HEK293 (cell line): Measurements from ENCODE around the gene C1QL3.

Experiments used
- CTCF ChIA-PET: fragments of 350-600 bp; formaldehyde crosslinking; extraction: SDS; loops from one replicate; lab custom pipeline; 2021; ENCODE audit warnings: antibody characterized with exemption; lab: Yijun Ruan, JAX
- POLR2A ChIA-PET: fragments of 300-600 bp; formaldehyde crosslinking; extraction: SDS; loops from one replicate; lab custom pipeline; 2020; ENCODE audit warnings: antibody characterized with exemption, inconsistent platforms; lab: Yijun Ruan, JAX
- H3K27ac ChIP-seq: fragments of 200-500 bp; sonication (Bioruptor generic); 2 replicates; pipeline ENCODE4 v1.5.1; 2014; ENCODE audit warnings: low read depth, low read length, control low read depth, inconsistent platforms; ENCODE audit errors: extremely low read depth
- H3K36me3 ChIP-seq, 2 experiments: fragments of 200-500 bp in 1 of 2; sonication (Bioruptor generic) in 1 of 2; 1 replicate in 1 of 2; 2 replicates in 1 of 2; pipeline ENCODE4 v1.5.1; 2014 to 2017; ENCODE audit warnings: inconsistent platforms in 2 of 2, low read length in 2 of 2; ENCODE audit not compliant: control insufficient read depth in 2 of 2, insufficient read depth in 1 of 2
- H3K4me1 ChIP-seq: fragments of 200-500 bp; sonication (Bioruptor generic); 2 replicates; pipeline ENCODE4 v1.5.1; 2014; ENCODE audit warnings: mild to moderate bottlenecking, low read length, inconsistent platforms; ENCODE audit not compliant: control insufficient read depth, insufficient read depth
- H3K4me3 ChIP-seq: 2 replicates; pipeline ENCODE4 v1.5.1; 2011; ENCODE audit warnings: low read depth, mild to moderate bottlenecking, control low read depth, low read length, moderate library complexity
- H3K9me3 ChIP-seq: fragments of 200-500 bp; sonication (Bioruptor generic); 2 replicates; pipeline ENCODE4 v1.5.1; 2014; ENCODE audit warnings: low read depth, low read length, inconsistent platforms; ENCODE audit not compliant: control insufficient read depth, insufficient read depth
- KLF10 ChIP-seq: fragments of 450-650 bp; IDR thresholded peaks from 2 replicates; pipeline ENCODE4 v1.5.1; 2018; ENCODE audit warnings: missing biosample characterization, mild to moderate bottlenecking, missing genetic modification characterization
- KLF16 ChIP-seq: fragments of 450-650 bp; formaldehyde crosslinking; IDR thresholded peaks from 2 replicates; pipeline ENCODE4 v1.5.1; 2017; ENCODE audit warnings: missing biosample characterization, missing genetic modification characterization
- OSR2 ChIP-seq: fragments of 450-650 bp; formaldehyde crosslinking; IDR thresholded peaks from 2 replicates; pipeline ENCODE4 v1.5.1; 2016; ENCODE audit warnings: missing biosample characterization, missing genetic modification characterization
- PRDM6 ChIP-seq: fragments of 450-650 bp; formaldehyde crosslinking; IDR thresholded peaks from 2 replicates; pipeline ENCODE4 v1.5.1; 2017; ENCODE audit warnings: missing biosample characterization, missing genetic modification characterization
- TSHZ1 ChIP-seq: fragments of 450-650 bp; formaldehyde crosslinking; IDR thresholded peaks from 2 replicates; pipeline ENCODE4 v1.5.1; 2016; ENCODE audit warnings: missing biosample characterization, missing genetic modification characterization, borderline replicate concordance
- ZBTB26 ChIP-seq: fragments of 450-650 bp; formaldehyde crosslinking; optimal IDR thresholded peaks from 2 replicates; pipeline ENCODE3; 2016; ENCODE audit warnings: missing biosample characterization, mild to moderate bottlenecking, missing genetic modification characterization
- ZFP69B ChIP-seq: fragments of 450-650 bp; formaldehyde crosslinking; IDR thresholded peaks from 2 replicates; pipeline ENCODE4 v1.5.1; 2016; ENCODE audit warnings: missing biosample characterization, missing genetic modification characterization
- ZNF112 ChIP-seq: fragments of 450-650 bp; formaldehyde crosslinking; IDR thresholded peaks from 2 replicates; pipeline ENCODE4 v1.5.0; 2017; ENCODE audit warnings: missing biosample characterization, missing genetic modification characterization
- ZNF121 ChIP-seq: fragments of 450-650 bp; formaldehyde crosslinking; IDR thresholded peaks from 2 replicates; pipeline ENCODE4 v1.5.1; 2016; ENCODE audit warnings: missing biosample characterization, missing genetic modification characterization
- ZNF174 ChIP-seq: fragments of 450-650 bp; formaldehyde crosslinking; IDR thresholded peaks from 2 replicates; pipeline ENCODE4 v1.5.0; 2017; ENCODE audit warnings: missing biosample characterization, mild to moderate bottlenecking, missing genetic modification characterization
- ZNF239 ChIP-seq: fragments of 450-650 bp; formaldehyde crosslinking; IDR thresholded peaks from 2 replicates; pipeline ENCODE4 v1.5.1; 2016; ENCODE audit warnings: missing biosample characterization, missing genetic modification characterization
- ZNF280C ChIP-seq: fragments of 450-650 bp; formaldehyde crosslinking; IDR thresholded peaks from 2 replicates; pipeline ENCODE4 v1.5.1; 2016; ENCODE audit warnings: missing biosample characterization, missing genetic modification characterization
- ZNF37A ChIP-seq: fragments of 450-650 bp; IDR thresholded peaks from 2 replicates; pipeline ENCODE4 v1.5.1; 2018; ENCODE audit warnings: missing biosample characterization, missing genetic modification characterization
- ZNF398 ChIP-seq: fragments of 450-650 bp; formaldehyde crosslinking; IDR thresholded peaks from 2 replicates; pipeline ENCODE4 v1.5.1; 2017; ENCODE audit warnings: missing biosample characterization, missing genetic modification characterization
- ZNF514 ChIP-seq: fragments of 450-650 bp; formaldehyde crosslinking; IDR thresholded peaks from 2 replicates; pipeline ENCODE4 v1.5.1; 2016; ENCODE audit warnings: missing biosample characterization, missing genetic modification characterization
- ZNF529 ChIP-seq: fragments of 450-650 bp; formaldehyde crosslinking; IDR thresholded peaks from 2 replicates; pipeline ENCODE4 v1.5.1; 2017; ENCODE audit warnings: missing genetic modification characterization, missing biosample characterization; ENCODE audit not compliant: insufficient replicate concordance
- ZNF549 ChIP-seq: fragments of 450-650 bp; IDR thresholded peaks from 2 replicates; pipeline ENCODE4 v1.5.1; 2018; ENCODE audit warnings: missing biosample characterization, missing genetic modification characterization, mild to moderate bottlenecking, inconsistent platforms, moderate library complexity
- ZNF707 ChIP-seq: fragments of 450-650 bp; formaldehyde crosslinking; IDR thresholded peaks from 2 replicates; pipeline ENCODE4 v1.5.1; 2016; ENCODE audit warnings: missing biosample characterization, missing genetic modification characterization
- ZSCAN23 ChIP-seq: fragments of 450-650 bp; formaldehyde crosslinking; IDR thresholded peaks from 2 replicates; pipeline ENCODE4 v1.5.1; 2016; ENCODE audit warnings: missing biosample characterization, missing genetic modification characterization
- ZXDB ChIP-seq: fragments of 450-650 bp; formaldehyde crosslinking; IDR thresholded peaks from 2 replicates; pipeline ENCODE4 v1.5.1; 2016; ENCODE audit warnings: missing biosample characterization, missing genetic modification characterization

C1QL3 gene

GRCh38 chr10:16483241-16483917 is 38.3 kb downstream of the C1QL3 start:
- ChIA-PET CTCF (no interaction called here), POLR2A (no interaction called here)
- H3K9me3 ChIP-seq, result no peaks in the 10 kb centered on the region
- no peak overlapping the region for H3K4me3 ChIP-seq
- H3K27ac ChIP-seq, result no peak overlapping the region
- peaks cover 3 to 19% of the 10 kb centered on the region in 2 experiments; a peak in 1 of 3 replicates for H3K36me3 ChIP-seq
- H3K4me1 ChIP-seq, result no peaks in the 10 kb centered on the region
- TF ChIP-seq TSHZ1 (tag by site-specific recombination) (no peak), ZNF37A (no peak), ZNF239 (tag by site-specific recombination) (no peak), ZNF549 (tag by site-specific recombination) (no peak), OSR2 (tag by site-specific recombination) (no peak), ZXDB (tag by site-specific recombination) (no peak), ZBTB26 (no peak), ZNF398 (tag by site-specific recombination) (no peak), ZNF280C (tag by site-specific recombination) (no peak), ZNF174 (tag by site-specific recombination) (no peak), ZFP69B (no peak), ZSCAN23 (no peak), PRDM6 (tag by site-specific recombination) (no peak), ZNF121 (no peak), KLF10 (no peak), ZNF707 (tag by site-specific recombination) (no peak), ZNF112 (tag by site-specific recombination) (no peak), ZNF514 (no peak), ZNF529 (tag by site-specific recombination) (no peak), KLF16 (tag by site-specific recombination) (no peak)
